ENCODE data around the gene PMVK.

- TF ChIP-seq POLR2A (IDR thresholded peaks at IDR 0.05) (peak in 2 of 3 donors; percentile 56 to 62), CTCF (IDR thresholded peaks at IDR 0.05) (no peak)
These were observed 36.2 kb upstream of the PMVK start for GRCh38 chr1:154972517-154973343.
